BE2C (cell line): ENCODE measurements around the gene RLBP1.

Experiments used
- DNase-seq: peaks from one replicate; pipeline ENCODE4 v3.0.0-alpha.2; 2020
- H3K27me3 ChIP-seq: fragments of 250-450 bp; sonication (Bioruptor Pico); 2 replicates; pipeline ENCODE4 v1.5.1; 2020; ENCODE audit warnings: mild to moderate bottlenecking
- H3K36me3 ChIP-seq: fragments of 250-450 bp; sonication (Bioruptor Pico); 2 replicates; pipeline ENCODE4 v1.5.1; 2020; ENCODE audit warnings: mild to moderate bottlenecking
- H3K4me1 ChIP-seq: fragments of 250-450 bp; sonication (Bioruptor Pico); 2 replicates; pipeline ENCODE4 v1.5.1; 2020
- H3K4me3 ChIP-seq: 2 replicates; pipeline ENCODE4 v1.5.1; 2011; ENCODE audit warnings: low read depth, low read length
- H3K9me3 ChIP-seq: fragments of 250-450 bp; sonication (Bioruptor Pico); 2 replicates; pipeline ENCODE4 v1.5.1; 2020
- TF ChIP-seq, protein P1 (sequence below): IDR thresholded peaks from 2 replicates; pipeline ENCODE4 v1.5.1; 2012; ENCODE audit warnings: mild to moderate bottlenecking, low read depth, low read length

RLBP1 gene

DNA sequence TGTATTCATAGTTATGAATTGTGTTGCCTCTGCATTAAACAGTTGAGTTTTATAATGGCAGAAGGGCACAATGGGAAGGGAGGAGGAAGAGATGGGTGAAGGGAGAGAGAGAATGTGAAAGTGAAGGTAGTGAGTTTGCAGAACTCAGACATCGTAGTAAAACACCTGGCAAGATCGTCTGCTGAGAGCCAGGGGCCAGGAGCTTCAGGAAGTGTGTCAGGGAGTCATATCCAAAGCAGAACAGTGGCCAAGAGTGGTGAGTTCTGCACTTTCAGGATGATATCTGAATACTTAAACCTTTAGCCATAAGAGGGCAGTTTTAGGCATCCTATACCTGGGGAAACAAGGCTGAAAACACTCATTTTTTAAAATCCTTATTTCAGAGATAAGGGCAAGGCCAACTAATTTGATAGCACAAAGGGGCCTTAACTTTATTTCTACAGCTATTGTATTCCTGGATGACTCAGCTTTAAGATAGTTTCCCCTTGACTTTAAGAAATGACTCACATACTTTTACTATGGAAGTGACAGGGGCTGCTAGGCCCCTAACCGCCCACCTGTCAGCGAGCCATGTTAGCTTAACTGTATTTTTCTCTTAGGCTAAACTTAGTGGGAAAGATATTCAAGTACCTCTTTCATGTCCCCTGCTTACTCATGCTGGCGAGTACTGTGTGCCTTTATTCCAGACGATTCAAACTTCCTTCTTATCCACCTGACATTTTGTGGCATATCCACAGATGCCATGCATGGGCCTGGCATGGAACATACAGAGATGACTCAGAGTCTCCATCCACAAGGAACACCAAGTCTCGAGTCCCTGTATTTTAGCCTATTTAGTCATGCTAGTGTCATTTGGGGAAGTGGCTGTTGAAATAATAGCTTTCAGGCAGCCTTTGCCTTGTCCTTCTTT is 53.9 kb downstream of the RLBP1 start:
- H3K4me1 ChIP-seq, result no peaks in the 10 kb centered on the region; the same call in 1 of the 2 replicates
- DNase-seq, result no peak

DNA sequence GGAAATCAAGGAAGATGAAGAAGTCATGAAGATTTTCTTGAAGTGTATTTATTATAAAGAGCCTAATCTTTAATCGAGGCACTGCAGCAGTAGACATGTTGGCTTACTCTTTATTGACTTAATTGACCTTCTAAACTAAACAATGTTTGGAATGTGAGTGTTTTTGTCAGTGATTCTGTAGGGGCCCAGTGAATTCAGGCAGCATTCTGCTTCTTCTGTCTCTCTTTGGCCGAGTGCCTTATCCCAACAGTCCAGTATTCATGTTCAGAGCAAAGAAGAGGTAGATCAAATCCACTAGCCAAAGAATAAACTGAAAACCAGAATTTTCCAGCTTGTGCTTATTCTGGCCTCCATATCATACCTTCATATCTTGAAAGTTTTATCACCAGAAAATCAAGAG is 55.7 kb downstream of the RLBP1 start:
- no peaks in the 10 kb centered on the region; the same call in none of the 2 replicates for H3K36me3 ChIP-seq
- H3K27me3 ChIP-seq, result no peaks in the 10 kb centered on the region
- no peak overlapping the region for H3K4me3 ChIP-seq
- H3K4me1 ChIP-seq, result peaks cover 4% of the 10 kb centered on the region; the same call in 1 of the 2 replicates
- H3K9me3 ChIP-seq, result no peaks in the 10 kb centered on the region
- TF ChIP-seq, protein P1, sequence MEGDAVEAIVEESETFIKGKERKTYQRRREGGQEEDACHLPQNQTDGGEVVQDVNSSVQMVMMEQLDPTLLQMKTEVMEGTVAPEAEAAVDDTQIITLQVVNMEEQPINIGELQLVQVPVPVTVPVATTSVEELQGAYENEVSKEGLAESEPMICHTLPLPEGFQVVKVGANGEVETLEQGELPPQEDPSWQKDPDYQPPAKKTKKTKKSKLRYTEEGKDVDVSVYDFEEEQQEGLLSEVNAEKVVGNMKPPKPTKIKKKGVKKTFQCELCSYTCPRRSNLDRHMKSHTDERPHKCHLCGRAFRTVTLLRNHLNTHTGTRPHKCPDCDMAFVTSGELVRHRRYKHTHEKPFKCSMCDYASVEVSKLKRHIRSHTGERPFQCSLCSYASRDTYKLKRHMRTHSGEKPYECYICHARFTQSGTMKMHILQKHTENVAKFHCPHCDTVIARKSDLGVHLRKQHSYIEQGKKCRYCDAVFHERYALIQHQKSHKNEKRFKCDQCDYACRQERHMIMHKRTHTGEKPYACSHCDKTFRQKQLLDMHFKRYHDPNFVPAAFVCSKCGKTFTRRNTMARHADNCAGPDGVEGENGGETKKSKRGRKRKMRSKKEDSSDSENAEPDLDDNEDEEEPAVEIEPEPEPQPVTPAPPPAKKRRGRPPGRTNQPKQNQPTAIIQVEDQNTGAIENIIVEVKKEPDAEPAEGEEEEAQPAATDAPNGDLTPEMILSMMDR, result no peak
- DNase-seq, result no peak

More for the DNA sequence above, 53.9 kb downstream of the RLBP1 start:
- no peak overlapping the region for H3K4me3 ChIP-seq
- no peaks in the 10 kb centered on the region; the same call in none of the 2 replicates for H3K36me3 ChIP-seq
- H3K27me3 ChIP-seq, result no peaks in the 10 kb centered on the region
- H3K9me3 ChIP-seq, result no peaks in the 10 kb centered on the region
- TF ChIP-seq, protein P1, result no peak

DNA sequence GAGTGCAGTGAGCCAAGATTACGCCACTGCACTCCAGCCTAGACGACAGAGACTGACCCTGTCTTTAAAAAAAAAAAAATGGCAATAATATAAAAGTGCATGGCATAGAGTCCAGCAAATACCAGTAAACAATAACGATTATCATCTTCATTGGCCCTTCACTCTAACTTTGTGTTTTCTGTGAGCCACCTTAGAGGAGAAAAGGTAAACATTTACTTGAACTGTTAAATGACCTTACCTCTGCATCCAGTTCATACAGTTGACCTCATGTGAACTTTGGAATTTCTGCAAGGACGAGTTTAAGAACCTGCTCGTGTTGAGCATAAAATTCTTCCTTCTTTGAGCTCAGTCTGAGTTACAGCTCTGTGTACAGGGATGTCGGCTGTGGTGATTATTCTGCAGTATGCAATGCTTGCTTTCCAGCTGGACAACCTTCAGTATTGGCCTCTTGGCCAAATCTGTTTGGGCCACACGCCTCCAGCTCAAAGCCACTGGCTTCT is 56.6 kb downstream of the RLBP1 start:
- no peaks in the 10 kb centered on the region for H3K27me3 ChIP-seq
- no peak for DNase-seq
- TF ChIP-seq, protein P1, result no peak
- H3K4me1 ChIP-seq, result peaks cover 4% of the 10 kb centered on the region
- H3K9me3 ChIP-seq, result no peaks in the 10 kb centered on the region
- H3K4me3 ChIP-seq, result no peak overlapping the region
- peaks cover 3% of the 10 kb centered on the region for H3K36me3 ChIP-seq

DNA sequence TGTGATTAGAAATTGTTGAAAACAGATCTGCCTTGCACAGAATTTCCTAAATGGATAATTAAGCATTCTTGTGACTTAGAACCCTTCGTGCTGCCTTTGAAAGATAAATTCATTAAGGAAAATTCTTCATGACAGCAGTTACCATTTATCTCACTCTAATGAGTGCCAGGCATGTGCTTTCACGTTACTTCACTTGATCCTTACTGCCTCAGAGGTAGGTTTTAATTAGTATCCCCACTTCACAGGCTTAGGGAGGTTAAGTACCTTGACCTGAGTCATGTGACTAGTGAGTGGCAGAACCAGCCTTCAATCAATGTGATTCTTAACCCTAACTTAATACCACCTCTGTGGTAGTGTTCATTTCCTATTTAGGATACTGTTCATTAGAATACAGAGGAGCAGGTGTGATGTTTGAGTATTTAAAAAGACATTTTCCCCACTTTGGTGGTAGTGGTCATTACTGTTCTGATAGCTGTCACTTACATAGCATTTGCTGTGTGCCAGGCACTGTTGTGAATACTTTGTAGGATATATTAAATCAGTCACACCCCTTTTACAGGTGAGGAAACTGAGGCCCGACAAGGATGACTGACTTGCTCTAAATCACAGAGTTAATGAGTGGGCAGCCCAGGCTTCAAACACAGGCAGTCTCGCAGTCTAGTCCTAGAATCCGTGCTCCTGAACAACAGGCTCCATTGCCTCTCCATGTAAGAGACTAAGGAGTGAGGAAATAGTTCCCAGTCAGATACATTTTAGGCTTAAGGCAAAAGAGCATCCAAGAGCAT is 57.9 kb downstream of the RLBP1 start:
- Histone ChIP-seq H3K36me3 (peaks cover 3% of the 10 kb centered on the region), H3K9me3 (no peaks in the 10 kb centered on the region), H3K4me1 (peaks cover 10% of the 10 kb centered on the region), H3K27me3 (no peaks in the 10 kb centered on the region), H3K4me3 (no peak overlapping the region)
- TF ChIP-seq, protein P1, result no peak
- DNase-seq, result no peak

DNA sequence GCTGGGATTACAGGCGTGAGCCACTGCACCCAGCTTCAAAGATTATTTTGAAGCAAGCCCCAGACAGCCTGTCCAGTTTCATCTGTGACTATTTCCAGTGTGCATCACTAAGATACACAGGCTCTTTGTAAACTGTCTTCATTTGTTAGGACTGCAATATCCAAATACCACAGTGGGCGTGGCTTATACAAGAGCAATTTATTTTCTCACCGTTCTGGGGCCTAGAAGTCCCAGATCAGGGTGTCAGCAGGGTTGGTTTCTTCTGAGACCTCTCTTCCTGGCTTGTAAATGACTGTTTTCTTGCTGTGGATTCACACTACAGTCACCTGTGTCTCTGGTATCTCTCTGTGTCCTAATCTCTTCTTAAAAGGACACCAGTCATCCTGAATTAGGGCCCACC is 59.7 kb downstream of the RLBP1 start:
- H3K27me3 ChIP-seq, result no peaks in the 10 kb centered on the region
- TF ChIP-seq, protein P1, result no peak
- H3K4me3 ChIP-seq, result no peak overlapping the region
- DNase-seq, result no peak
- H3K36me3 ChIP-seq, result peaks cover 10% of the 10 kb centered on the region
- no peaks in the 10 kb centered on the region for H3K9me3 ChIP-seq
- peaks cover 13% of the 10 kb centered on the region for H3K4me1 ChIP-seq
